Measurements from ENCODE around the gene TRAPPC2.

GRCh38 chrX:13664020-13664419, 70.4 kb downstream of the TRAPPC2 start:
- TF ChIP-seq CTCF (IDR thresholded peaks at IDR 0.05; ENCODE audit: low read depth, low read length, missing input control) (no peak), REST (IDR thresholded peaks at IDR 0.05) (no peak), YY1 (IDR thresholded peaks at IDR 0.05) (no peak)
